Activated naive CD4-positive, alpha-beta T cell (primary cell): ENCODE data around the gene FHDC1.

Experiments used
- DNase-seq, 4 experiments: peaks; one replicate each; lab custom pipeline; 2025; lab: John Stamatoyannopoulos, UW

Gene FHDC1

GRCh38 chr4:152935143-152935542 lies 980 bp upstream of the FHDC1 start:
- no peak for DNase-seq

DNA sequence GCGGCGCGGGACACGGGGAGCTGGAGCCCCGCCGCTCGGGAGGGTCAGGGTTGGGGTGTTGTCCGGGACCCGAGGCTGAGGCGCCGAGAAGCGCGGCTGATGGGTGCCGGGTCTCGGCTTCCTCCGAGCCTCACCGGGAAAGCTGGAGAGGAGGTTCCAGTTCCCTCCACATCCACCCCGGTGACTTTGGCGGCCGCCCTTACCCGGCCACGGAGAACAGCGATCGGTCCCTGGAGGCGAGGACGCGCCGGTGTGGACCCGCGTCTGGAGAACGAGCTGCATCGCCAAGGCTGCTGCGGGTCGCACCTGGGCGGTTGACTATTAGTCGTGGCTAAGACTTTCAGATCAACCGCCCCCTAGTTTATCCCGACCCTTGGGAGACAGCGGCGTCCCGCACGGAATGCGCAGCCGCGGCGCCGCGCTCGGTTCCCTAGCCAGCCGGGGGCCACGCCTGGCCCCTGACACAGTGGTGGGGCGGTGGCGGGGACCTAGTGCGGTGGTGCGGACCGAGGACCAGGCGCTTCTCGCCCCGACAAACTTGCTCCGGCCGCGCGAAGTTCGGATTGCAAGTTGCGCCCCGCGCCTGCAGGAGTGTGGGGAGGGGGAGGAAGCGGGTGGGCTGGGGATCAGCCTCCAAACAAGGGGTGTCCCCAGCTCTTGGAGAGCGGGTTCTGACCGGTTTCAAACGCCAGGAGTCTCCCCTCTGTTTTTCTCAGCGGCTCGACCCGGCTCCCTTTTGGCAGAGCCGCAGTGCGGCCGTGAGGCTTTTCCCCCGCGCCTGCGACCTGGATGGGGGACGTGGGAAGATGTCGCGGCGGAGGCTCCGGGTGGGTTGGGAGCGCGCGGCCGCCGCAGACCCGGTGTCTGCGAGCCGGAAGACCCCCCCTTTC lies 568 bp downstream of the FHDC1 start:
- no peak for DNase-seq

GRCh38 chr4:152937336-152938236 lies 1.5 kb downstream of the FHDC1 start:
- DNase-seq, result no peak

GRCh38 chr4:152938237-152938947 lies 2.3 kb downstream of the FHDC1 start:
- no peak for DNase-seq

DNA sequence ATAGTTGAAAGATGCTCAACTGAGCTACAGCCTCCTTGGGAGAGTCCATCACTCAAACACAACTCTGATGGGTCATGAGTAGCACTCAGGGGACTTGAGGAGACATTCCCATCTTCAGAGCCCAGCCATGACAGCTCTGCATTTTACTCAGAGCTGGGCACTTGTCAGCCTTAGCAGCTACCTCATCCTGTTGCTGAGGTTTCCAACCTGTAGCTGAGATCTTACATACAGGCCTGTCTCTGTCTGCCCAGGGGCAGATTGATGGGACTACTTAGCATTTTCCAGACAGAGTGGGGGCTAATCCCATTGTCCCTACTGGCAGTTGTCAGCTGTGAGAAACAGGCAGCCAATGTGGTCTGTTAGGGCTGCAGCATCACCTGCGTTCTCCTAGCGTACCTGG lies 3.5 kb downstream of the FHDC1 start:
- DNase-seq, result no peak

GRCh38 chr4:152940461-152940860 lies 4.3 kb downstream of the FHDC1 start:
- no peak for DNase-seq

- no peak for DNase-seq
Observed at GRCh38 chr4:152941411-152941810, 5.3 kb downstream of the FHDC1 start.

DNA sequence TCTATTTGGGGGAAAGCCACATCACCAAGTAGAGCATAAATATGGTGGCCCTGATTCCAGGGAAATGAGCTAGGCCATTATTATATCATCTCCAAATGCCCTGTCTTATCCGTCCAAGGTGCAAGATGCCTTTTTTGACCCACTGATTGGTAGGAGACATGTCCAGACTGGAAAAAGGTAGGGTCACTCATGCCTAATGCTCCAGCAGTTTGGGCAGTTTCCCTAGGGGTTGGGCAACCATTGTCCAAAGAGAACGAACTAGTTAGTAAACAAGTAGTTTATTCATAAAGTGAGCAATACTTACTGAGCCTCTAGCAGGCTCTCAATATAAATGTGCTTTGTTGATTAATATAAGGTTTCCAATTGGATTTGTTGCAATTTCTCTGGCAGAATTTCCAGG lies 6.2 kb downstream of the FHDC1 start:
- DNase-seq, result no peak

DNA sequence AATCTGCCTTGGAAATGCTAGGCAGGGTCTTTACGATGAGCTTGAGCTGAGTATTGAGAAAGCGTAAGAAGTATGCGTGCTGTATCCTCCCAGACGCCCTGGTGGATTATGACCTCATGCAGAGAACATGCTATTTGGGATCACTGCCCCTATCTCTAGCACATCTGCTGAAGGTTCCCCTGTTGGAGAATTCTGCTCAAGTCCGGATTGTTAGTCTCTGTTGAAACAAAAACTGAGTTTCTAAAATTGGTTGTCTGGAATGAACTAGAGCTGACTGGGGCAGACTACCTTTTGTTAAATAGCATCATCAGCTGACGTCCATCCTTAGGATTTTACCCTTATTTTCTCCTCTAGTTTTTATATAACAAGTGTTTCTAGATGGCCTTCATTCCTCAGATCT lies 7.5 kb downstream of the FHDC1 start:
- DNase-seq, result no peak

GRCh38 chr4:152944666-152945320 lies 8.7 kb downstream of the FHDC1 start:
- DNase-seq, result no peak

DNA sequence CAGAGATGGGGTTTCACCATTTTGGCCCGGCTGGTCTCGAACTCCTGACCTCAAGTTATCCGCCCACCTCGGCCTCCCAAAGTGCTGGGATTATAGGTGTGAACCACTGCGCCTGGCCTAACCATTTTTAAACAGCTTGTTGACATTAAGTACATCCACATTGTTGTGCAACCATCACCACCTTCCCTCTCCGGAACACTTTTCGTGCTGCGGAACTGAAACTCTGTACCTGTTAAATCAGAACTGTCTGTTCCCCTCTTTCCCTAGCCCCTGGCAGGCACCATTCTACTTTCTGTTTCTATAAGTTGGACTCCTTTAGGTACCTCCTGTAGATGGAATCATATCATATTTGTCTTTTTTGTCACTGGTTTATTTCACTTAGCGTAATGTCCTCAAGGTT lies 9.5 kb downstream of the FHDC1 start:
- DNase-seq, result no peak

- DNase-seq, result no peak
Observed at GRCh38 chr4:152946446-152946845, 10.3 kb downstream of the FHDC1 start.

GRCh38 chr4:152947311-152947710 lies 11.2 kb downstream of the FHDC1 start:
- no peak for DNase-seq

DNA sequence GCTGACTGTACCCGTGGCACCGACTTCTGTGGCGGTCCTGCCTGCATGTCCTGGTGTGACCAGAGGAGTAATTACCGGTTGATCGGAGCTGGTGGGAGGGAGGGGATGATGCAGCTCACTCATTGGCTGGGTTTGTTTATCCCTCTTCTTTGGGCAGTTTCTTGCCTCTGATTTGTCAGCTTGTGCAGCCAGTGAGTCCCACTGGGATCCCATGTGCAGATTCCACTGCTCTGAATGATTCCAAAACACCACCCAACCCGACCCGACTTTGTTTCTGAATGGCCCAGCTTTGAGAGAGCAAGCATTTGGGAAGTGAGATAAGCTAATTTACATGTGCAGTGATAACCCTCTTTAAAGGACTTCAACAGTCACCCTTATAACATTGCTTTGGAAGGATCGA lies 13.8 kb downstream of the FHDC1 start:
- no peak for DNase-seq

DNA sequence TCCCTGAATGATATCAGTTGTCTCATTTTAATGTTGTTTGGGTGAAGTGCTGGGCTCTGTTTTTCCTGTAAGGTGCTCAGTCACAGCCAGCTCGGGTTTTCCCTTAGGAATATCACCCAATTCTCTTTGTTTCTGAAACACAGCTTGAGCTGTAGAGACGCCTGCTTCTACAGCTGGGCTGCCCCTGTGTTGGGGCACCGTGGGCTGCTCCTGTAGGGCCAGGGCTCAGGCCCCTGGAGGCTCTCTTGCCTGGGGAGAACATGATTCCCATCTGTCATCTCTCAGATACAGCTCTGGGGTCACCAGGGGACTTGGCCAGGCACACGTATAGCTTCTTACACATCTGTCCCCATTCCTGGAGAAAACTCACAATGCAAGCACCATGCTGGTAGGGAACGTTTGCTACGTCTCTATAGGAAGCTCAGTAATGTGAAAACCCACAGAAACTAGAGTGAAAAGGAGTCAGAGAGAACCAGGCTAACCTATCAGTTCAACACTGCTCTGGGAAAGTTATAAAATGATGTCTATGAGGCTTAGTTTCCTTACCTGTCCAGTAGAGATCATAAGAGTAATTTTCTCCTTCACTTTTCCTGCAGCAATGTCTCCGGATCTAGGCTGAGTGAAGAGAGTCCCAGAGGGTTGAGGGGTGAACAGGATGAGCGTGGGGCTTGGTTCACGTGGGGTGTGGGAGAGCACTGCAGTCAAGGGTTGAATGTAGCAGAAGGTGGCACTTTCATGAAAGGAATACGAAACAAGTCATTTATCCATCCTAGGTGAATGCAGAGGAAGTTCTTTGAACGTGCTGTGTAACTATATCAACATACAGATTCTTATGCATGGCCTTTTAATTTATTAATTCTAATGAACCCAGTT lies 14.5 kb downstream of the FHDC1 start:
- no peak for DNase-seq

GRCh38 chr4:152951348-152951747 lies 15.2 kb downstream of the FHDC1 start:
- DNase-seq, result no peak

- DNase-seq, result no peak
Observed at GRCh38 chr4:152953514-152953913, 17.4 kb downstream of the FHDC1 start.

GRCh38 chr4:152954741-152955140 lies 18.6 kb downstream of the FHDC1 start:
- DNase-seq, result no peak

- no peak for DNase-seq
Observed at GRCh38 chr4:152956147-152956546, 20.0 kb downstream of the FHDC1 start.

DNA sequence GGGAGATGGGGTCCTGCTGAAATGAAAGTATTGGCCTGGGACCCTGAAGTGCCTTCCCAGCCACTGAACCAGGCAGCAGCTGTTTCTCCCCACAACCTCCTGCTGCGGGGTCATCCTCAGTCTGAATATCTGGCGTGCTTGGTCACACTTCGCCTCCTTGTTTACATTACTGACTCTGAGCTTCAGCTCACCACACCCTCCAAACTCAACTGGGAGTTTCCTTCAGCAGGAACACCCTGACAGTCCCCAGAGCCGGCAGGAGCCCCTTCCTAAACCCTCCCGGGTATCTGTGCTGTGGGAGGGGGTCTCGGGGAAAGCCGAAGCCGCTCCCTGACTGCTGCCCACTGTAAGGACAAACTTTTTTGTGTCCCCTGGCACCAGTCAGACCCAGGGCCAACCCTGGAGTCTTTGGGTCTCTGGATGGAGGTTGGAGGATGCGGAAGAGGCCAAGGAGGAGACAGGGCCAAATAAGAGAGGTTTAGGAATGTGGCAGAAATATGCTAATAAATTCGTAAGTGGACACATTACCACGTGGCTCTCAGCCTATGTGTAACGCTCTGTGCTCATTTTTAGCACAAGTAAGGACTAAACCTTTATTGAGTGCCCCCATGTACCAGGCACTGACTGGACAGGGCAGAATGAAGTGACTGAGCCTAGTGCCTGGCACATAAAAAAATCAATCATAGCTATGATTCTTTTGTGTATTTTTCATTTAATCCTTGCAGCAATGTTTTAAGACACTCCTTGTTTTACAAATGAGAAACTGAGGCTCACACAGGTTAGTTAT lies 20.7 kb downstream of the FHDC1 start:
- DNase-seq, result no peak
